Right lobe of liver (tissue), 6 donors: ENCODE data around the gene MFSD12. TPM values are rescaled to one million over a fixed set of nuclear protein-coding genes. Genes with fewer than 3 reads are reported as not detected.

ENCODE experiments used
- ATAC-seq, 4 donors: fragments of 200-7000 bp; cut with Tn5 transposase; one replicate each; pipeline ENCODE4 v1.9.1; 2020; ENCODE audit warnings: mild to moderate bottlenecking in 4 of 4, moderate library complexity in 4 of 4
- DNase-seq, 3 donors: peaks; one replicate each; pipeline ENCODE4 v3.0.0-alpha.2; 2020
- H3K27ac ChIP-seq, 3 donors: fragments of 200-600 bp; one replicate each; pipeline ENCODE4 v1.8.0; 2022
- H3K27me3 ChIP-seq, 2 donors: fragments of 200-600 bp; one replicate each; pipeline ENCODE4 v1.8.0; 2022
- H3K36me3 ChIP-seq, 4 donors: fragments of 200-600 bp; sonication (generic) in 1 of 4; one replicate each; pipeline versions ENCODE4 v1.5.1 to v1.8.0; 2017 to 2022; ENCODE audit warnings: control low read depth in 1 of 4
- H3K4me1 ChIP-seq, 4 donors: fragments of 200-600 bp; sonication (generic) in 1 of 4; one replicate each; pipeline versions ENCODE4 v1.5.1 to v1.8.0; 2017 to 2022; ENCODE audit warnings: control low read depth in 1 of 4
- H3K4me3 ChIP-seq, 3 donors: fragments of 200-600 bp; one replicate each; pipeline ENCODE4 v1.8.0; 2022
- H3K9me3 ChIP-seq, 4 donors: fragments of 200-600 bp; sonication (generic) in 1 of 4; one replicate each; pipeline versions ENCODE4 v1.5.1 to v1.8.0; 2017 to 2022; ENCODE audit warnings: control low read depth in 1 of 4
- POLR2A ChIP-seq: fragments of 450-650 bp; IDR thresholded peaks from one replicate; pipeline ENCODE4 v1.6.1; 2017; ENCODE audit warnings: antibody characterized with exemption, mild to moderate bottlenecking
- WGBS: methylation state at CpG from one replicate; pipeline ENCODE4 v1.1.6; 2018; ENCODE audit warnings: low coverage, low lambda C conversion rate; ENCODE audit not compliant: insufficient coverage; ENCODE audit errors: missing lambda C conversion rate; 5-methylcytosine and 5-hydroxymethylcytosine counted together
- intact Hi-C, 2 donors: fragments of 100-400 bp; cut with DNase I; formaldehyde crosslinking; loops; one replicate each; pipeline versions ENCODE4 v1.11.2 to v1.14.1; 2022
- total RNA-seq, 6 experiments: library from RNA; depleted of rRNA in 2 of 6; stranded (reverse); fragments of >200 nt in 2 of 6; fragmentation: NEBNext Ultra II Directional in 3 of 6; extraction: Animal tissue kit (Norgen Biotek cat#: 25700) in 3 of 6; gene quantifications; one replicate each; pipeline versions ENCODE4 v1.1.0 to v1.2.4, GENCODE V29; 2016 to 2023
- TF ChIP-seq, protein P1 (sequence below), 4 donors: fragments of 200-600 bp in 3 of 4; fragments of 450-650 bp in 1 of 4; IDR thresholded peaks; one replicate each; pipeline versions ENCODE4 v1.5.1 to v1.8.0; 2016 to 2022; ENCODE audit warnings: antibody characterized with exemption in 4 of 4, mild to moderate bottlenecking in 2 of 4
- donor health status: DM: no; HTN: yes; CAD: no.
- donor health status: DM: no; HTN: no; CAD: no.
- donor health status: DM: no; HTN: no; CAD: no.
- donor health status: DM: no; HTN: yes; CAD: no.
- donor health status: DM: no; HTN: yes; CAD: no.

MFSD12 gene
- total RNA-seq, 6 experiments from 2014 or later, result 23.8 to 114 (median 31.5) TPM

GRCh38 chr19:3563709-3564524 lies 6.5 kb upstream of the MFSD12 start:
- intact Hi-C loops, result no loop called here
- Histone ChIP-seq H3K36me3 (no peaks in the 10 kb centered on the region), H3K4me1 (no peaks in the 10 kb centered on the region), H3K27ac (no peak overlapping the region), H3K27me3 (no peaks in the 10 kb centered on the region), H3K4me3 (no peak overlapping the region), H3K9me3 (no peaks in the 10 kb centered on the region)
- ATAC-seq (peak in 3 of 4 donors; percentile 9 to 17 (median 15)), DNase-seq (no peak)
- 82% methylated on average over 9 of the region's 17 CpGs for whole genome bisulfite sequencing
- no peak for TF ChIP-seq POLR2A
- TF ChIP-seq, protein P1, sequence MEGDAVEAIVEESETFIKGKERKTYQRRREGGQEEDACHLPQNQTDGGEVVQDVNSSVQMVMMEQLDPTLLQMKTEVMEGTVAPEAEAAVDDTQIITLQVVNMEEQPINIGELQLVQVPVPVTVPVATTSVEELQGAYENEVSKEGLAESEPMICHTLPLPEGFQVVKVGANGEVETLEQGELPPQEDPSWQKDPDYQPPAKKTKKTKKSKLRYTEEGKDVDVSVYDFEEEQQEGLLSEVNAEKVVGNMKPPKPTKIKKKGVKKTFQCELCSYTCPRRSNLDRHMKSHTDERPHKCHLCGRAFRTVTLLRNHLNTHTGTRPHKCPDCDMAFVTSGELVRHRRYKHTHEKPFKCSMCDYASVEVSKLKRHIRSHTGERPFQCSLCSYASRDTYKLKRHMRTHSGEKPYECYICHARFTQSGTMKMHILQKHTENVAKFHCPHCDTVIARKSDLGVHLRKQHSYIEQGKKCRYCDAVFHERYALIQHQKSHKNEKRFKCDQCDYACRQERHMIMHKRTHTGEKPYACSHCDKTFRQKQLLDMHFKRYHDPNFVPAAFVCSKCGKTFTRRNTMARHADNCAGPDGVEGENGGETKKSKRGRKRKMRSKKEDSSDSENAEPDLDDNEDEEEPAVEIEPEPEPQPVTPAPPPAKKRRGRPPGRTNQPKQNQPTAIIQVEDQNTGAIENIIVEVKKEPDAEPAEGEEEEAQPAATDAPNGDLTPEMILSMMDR (IDR thresholded peaks at IDR 0.05), result no peak

DNA sequence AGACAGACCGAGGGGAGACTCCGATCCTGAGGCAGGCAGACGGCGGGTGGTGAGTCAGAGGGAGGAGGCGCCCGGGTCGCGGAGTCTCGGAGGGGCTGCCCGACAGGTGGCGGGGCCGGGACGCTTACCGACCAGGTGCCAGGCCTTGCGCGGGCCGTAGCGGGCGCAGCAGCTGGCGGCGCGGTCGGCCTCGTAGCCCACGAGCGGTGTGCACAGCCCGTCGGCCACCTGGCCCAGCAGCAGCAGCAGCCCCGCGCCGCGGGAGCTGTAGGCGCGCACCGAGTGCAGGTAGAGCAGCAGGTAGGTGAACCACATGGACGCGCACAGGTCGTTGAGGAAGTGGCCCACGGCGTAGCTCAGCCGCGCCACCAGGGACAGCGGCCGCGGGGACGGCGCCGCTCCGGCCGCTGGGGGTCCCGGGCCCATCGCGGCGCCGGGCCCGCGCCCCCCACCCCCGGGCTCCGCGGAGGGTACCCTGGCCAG lies 367 bp downstream of the MFSD12 start:
- Histone ChIP-seq H3K9me3 (no peaks in the 10 kb centered on the region), H3K4me1 (peaks cover 0 to 29% (median 8%) of the 10 kb centered on the region in 4 donors), H3K27ac (peak overlapping the region; percentile 10 to 71 (median 54)), H3K27me3 (no peaks in the 10 kb centered on the region), H3K4me3 (peak overlapping the region; percentile 79 to 96 (median 89)), H3K36me3 (no peaks in the 10 kb centered on the region)
- peak; percentile 51 to 62 (median 58) for DNase-seq
- ATAC-seq, result peak; percentile 1 to 17 (median 5)
- no peak for TF ChIP-seq POLR2A
- TF ChIP-seq, protein P1 (IDR thresholded peaks at IDR 0.05), result peak in 1 of 4 donors; percentile 14
- 0% methylated on average over 4 of the region's 60 CpGs for WGBS
- intact Hi-C loops, result no loop called here

- intact Hi-C loops, result no loop called here
- DNase-seq (no peak), ATAC-seq (no peak)
- WGBS, result 27% methylated on average over 9 of the region's 9 CpGs
- Histone ChIP-seq H3K36me3 (no peaks in the 10 kb centered on the region), H3K27me3 (no peaks in the 10 kb centered on the region), H3K4me1 (peaks cover 0 to 29% (median 8%) of the 10 kb centered on the region in 4 donors), H3K27ac (peak overlapping the region in 2 of 3 donors; percentile 54 to 71), H3K4me3 (peak overlapping the region; percentile 79 to 96 (median 89)), H3K9me3 (no peaks in the 10 kb centered on the region)
- TF ChIP-seq POLR2A, result no peak
- TF ChIP-seq, protein P1 (IDR thresholded peaks at IDR 0.05), result no peak
Measured at GRCh38 chr19:3556423-3556977, 886 bp downstream of the MFSD12 start.

- no peak for TF ChIP-seq POLR2A
- TF ChIP-seq, protein P1 (IDR thresholded peaks at IDR 0.05), result no peak
- H3K4me1 ChIP-seq, result peaks cover 0 to 29% (median 8%) of the 10 kb centered on the region in 4 donors
- no peak overlapping the region for H3K27ac ChIP-seq
- no peaks in the 10 kb centered on the region for H3K36me3 ChIP-seq
- peak overlapping the region in 2 of 3 donors; percentile 89 to 96 for H3K4me3 ChIP-seq
- H3K27me3 ChIP-seq, result no peaks in the 10 kb centered on the region
- DNase-seq (no peak), ATAC-seq (no peak)
- intact Hi-C loops, result no loop called here
- H3K9me3 ChIP-seq, result no peaks in the 10 kb centered on the region
- 43% methylated on average over 3 of the region's 15 CpGs for WGBS
Measured at GRCh38 chr19:3555653-3556422, 1.5 kb downstream of the MFSD12 start.
